Body of pancreas (tissue), 4 donors: ENCODE data around the gene SLC22A24. TPM values are rescaled to one million over a fixed set of nuclear protein-coding genes. Genes with fewer than 3 reads are reported as not detected.
A peak's percentile ranks its signal among the peaks of the same experiment; 100 is the strongest.

Experiments used
- ATAC-seq: fragments of 150-250 bp; one replicate; pipeline ENCODE4 v1.9.1; 2016
- DNase-seq, 4 donors: peaks; one replicate each; pipeline ENCODE4 v3.0.0-alpha.2; 2019
- H3K27ac ChIP-seq, 4 donors: fragments of 200-600 bp; sonication (generic); 1 replicate in 3 of 4; 2 replicates in 1 of 4; pipeline versions ENCODE4 v1.5.1 to v1.6.1; 2016 to 2019; ENCODE audit warnings: mild to moderate bottlenecking in 1 of 4, mixed read lengths in 1 of 4, moderate library complexity in 1 of 4
- H3K27me3 ChIP-seq, 2 donors: fragments of 200-600 bp; sonication (generic); one replicate each; pipeline ENCODE4 v1.6.0; 2016; ENCODE audit warnings: mild to moderate bottlenecking in 1 of 2
- H3K36me3 ChIP-seq, 2 donors: fragments of 200-600 bp; sonication (generic); replicated peaks in 1 of 2; 2 replicates each; pipeline ENCODE4 v1.5.1; 2016; ENCODE audit warnings: low read depth in 2 of 2; ENCODE audit not compliant: insufficient read depth in 1 of 2
- H3K4me1 ChIP-seq: fragments of 200-600 bp; sonication (generic); one replicate; pipeline ENCODE4 v1.6.0; 2016
- H3K4me3 ChIP-seq, 2 donors: fragments of 200-600 bp; sonication (generic); 1 replicate in 1 of 2; 2 replicates in 1 of 2; pipeline ENCODE4 v1.5.1; 2016 to 2019
- H3K9me3 ChIP-seq, 3 donors: fragments of 200-600 bp; sonication (generic); 1 replicate in 2 of 3; 2 replicates in 1 of 3; pipeline ENCODE4 v1.5.1; 2016
- CTCF ChIP-seq, 7 experiments: fragments of 450-650 bp in 4 of 7; fragments of 200-600 bp in 3 of 7; sonication (generic) in 3 of 7; IDR thresholded peaks; one replicate each; pipeline ENCODE4 v1.5.1; 2016 to 2019; ENCODE audit warnings: antibody characterized with exemption in 7 of 7
- POLR2A ChIP-seq, 3 donors: fragments of 450-650 bp; IDR thresholded peaks; one replicate each; pipeline ENCODE4 v1.6.1; 2016; ENCODE audit warnings: antibody characterized with exemption in 3 of 3, mild to moderate bottlenecking in 2 of 3
- WGBS, 2 donors: methylation state at CpG; one replicate each; pipeline ENCODE4 v1.1.5; 2017; 5-methylcytosine and 5-hydroxymethylcytosine counted together
- intact Hi-C: fragments of 100-400 bp; cut with DNase I; formaldehyde crosslinking; loops from one replicate; pipeline ENCODE4 v1.15.1; 2023
- total RNA-seq, 2 donors: library from RNA; depleted of rRNA; stranded (reverse); fragments of >200 nt; gene quantifications; one replicate each; pipeline ENCODE4 v1.1.0, GENCODE V29; 2016

The SLC22A24 gene
- total RNA-seq = not detected

- no peak within 1 kb of the TSS for H3K4me3 ChIP-seq
- no peak for TF ChIP-seq CTCF (IDR thresholded peaks at IDR 0.05)
- TF ChIP-seq POLR2A (IDR thresholded peaks at IDR 0.05) = no peak
- H3K36me3 ChIP-seq = no peaks in the 10 kb centered on the region
- DNase-seq = no peak
- no peaks in the 10 kb centered on the region for H3K27me3 ChIP-seq
- no peak for ATAC-seq
- 52 to 86% methylated on average over 1 of the region's 1 CpG for WGBS, 2 donors
- intact Hi-C loops = no loop called here
- no peaks in the 10 kb centered on the region for H3K4me1 ChIP-seq
- no peaks in the 10 kb centered on the region for H3K9me3 ChIP-seq
- H3K27ac ChIP-seq = no peak within 1 kb of the TSS
These were observed at the start of gene SLC22A24 for GRCh38 chr11:63144121-63144520. SLC22A24 (minus strand) TSS chr11:63144221; CDS start chr11:63143779, 442 bp downstream.

DNA sequence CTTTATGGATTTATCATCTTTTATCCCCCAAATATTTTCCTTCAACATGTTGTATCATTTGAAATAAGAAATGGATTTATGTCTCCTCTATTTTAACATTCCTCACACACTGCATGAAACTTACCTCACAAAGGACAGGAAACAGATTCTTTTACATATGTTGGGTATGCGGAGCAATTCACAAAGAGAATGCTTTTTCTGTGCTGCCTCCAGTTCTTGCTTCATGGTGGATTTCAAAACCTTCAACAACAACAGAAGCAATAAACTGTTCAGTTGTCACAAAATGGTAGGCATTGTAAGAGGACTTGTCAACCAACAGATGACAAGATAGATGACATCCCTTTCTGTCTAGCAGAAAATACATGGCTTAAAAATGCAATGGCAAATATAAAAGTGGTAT, 36.5 kb upstream of the SLC22A24 start:
- DNase-seq (no peak), ATAC-seq (no peak)
- no peaks in the 10 kb centered on the region for H3K9me3 ChIP-seq
- no peaks in the 10 kb centered on the region for H3K27me3 ChIP-seq
- 86 to 100% methylated on average over 1 of the region's 1 CpG for WGBS, 2 donors
- TF ChIP-seq CTCF (IDR thresholded peaks at IDR 0.05) (no peak), POLR2A (IDR thresholded peaks at IDR 0.05) (no peak)
- no peak overlapping the region for H3K4me3 ChIP-seq
- H3K27ac ChIP-seq = no peak overlapping the region
- H3K36me3 ChIP-seq = no peaks in the 10 kb centered on the region
- intact Hi-C loops = no loop called here
- H3K4me1 ChIP-seq = no peaks in the 10 kb centered on the region

DNA sequence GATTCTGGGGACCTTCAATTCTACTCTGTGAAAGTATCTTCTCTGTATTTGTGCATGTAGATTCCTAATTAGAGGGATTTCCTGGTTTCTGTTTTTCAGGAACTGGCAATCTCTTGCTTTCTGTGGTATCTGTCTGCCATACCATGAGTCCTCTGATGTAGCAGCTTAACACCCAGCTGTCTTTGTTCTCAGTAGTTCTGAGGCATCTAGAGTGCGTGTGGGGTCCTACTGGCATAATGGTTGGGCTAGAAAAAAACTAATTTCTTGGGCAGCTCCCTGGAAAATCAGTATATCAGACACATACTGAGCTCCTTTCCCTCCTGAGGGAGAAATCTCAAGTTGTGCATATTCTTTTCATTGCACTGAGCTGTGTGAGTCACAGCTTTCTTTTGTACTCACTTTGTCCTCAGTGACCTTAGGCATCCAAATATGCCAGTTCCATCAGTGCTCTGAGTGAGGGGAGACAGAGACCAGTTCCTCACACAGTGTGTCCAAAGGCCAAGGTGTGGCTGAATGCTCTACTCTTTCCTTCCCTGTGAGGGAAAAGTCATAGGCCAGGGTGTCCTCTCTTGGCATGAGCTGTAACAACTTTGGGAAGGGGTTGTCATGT, 35.5 kb upstream of the SLC22A24 start:
- ATAC-seq (no peak), DNase-seq (no peak)
- no peak for TF ChIP-seq POLR2A (IDR thresholded peaks at IDR 0.05)
- TF ChIP-seq CTCF (IDR thresholded peaks at IDR 0.05) = no peak
- Histone ChIP-seq H3K9me3 (no peaks in the 10 kb centered on the region), H3K27me3 (no peaks in the 10 kb centered on the region), H3K27ac (no peak overlapping the region), H3K4me3 (no peak overlapping the region), H3K4me1 (no peaks in the 10 kb centered on the region), H3K36me3 (no peaks in the 10 kb centered on the region)
- intact Hi-C loops = no loop called here
- 62 to 75% methylated on average over 1 of the region's 1 CpG for WGBS, 2 donors

- DNase-seq = no peak
- no peak overlapping the region for H3K27ac ChIP-seq
- 94 to 95% methylated on average over 1 of the region's 1 CpG for WGBS, 2 donors
- H3K36me3 ChIP-seq = no peaks in the 10 kb centered on the region
- no peaks in the 10 kb centered on the region for H3K4me1 ChIP-seq
- intact Hi-C loops = no loop called here
- H3K27me3 ChIP-seq = no peaks in the 10 kb centered on the region
- H3K9me3 ChIP-seq = no peaks in the 10 kb centered on the region
- no peak for ATAC-seq
- H3K4me3 ChIP-seq = no peak overlapping the region
- no peak for TF ChIP-seq CTCF (IDR thresholded peaks at IDR 0.05)
These were observed 33.9 kb upstream of the SLC22A24 start for GRCh38 chr11:63177872-63178271.

- Histone ChIP-seq H3K4me1 (peaks cover 5% of the 10 kb centered on the region), H3K27me3 (no peaks in the 10 kb centered on the region), H3K36me3 (no peaks in the 10 kb centered on the region), H3K27ac (no peak overlapping the region), H3K4me3 (no peak overlapping the region), H3K9me3 (no peaks in the 10 kb centered on the region)
- no peak for ATAC-seq
- no peak for TF ChIP-seq CTCF (IDR thresholded peaks at IDR 0.05)
- no peak for TF ChIP-seq POLR2A (IDR thresholded peaks at IDR 0.05)
- WGBS, 2 donors = 39 to 47% methylated on average over 4 of the region's 4 CpGs
- intact Hi-C loops = no loop called here
- peak; percentile 42 to 80 (median 57) for DNase-seq
These were observed 21.8 kb upstream of the SLC22A24 start for GRCh38 chr11:63165706-63166310.
